Measurements from ENCODE around the gene INTS3. TPM values are rescaled to one million over a fixed set of nuclear protein-coding genes. Genes with fewer than 3 reads are reported as not detected.
"Not testable (repeated sequence)": the region's sequence is repeated elsewhere in the genome, so short reads cannot be mapped to it uniquely, and the experiment has no call there.

INTS3 gene
- total and polyA plus RNA-seq, 8 donors: 11.0 to 48.2 (median 34.8) TPM

- H3K27ac ChIP-seq: peak overlapping the region in 4 of 5 donors; percentile 77 to 89 (median 84)
- H3K27me3 ChIP-seq: no peaks in the 10 kb centered on the region
- peaks cover 0 to 33% (median 23%) of the 10 kb centered on the region in 4 donors for H3K4me1 ChIP-seq
- H3K36me3 ChIP-seq: no peaks in the 10 kb centered on the region
- H3K9me3 ChIP-seq: no peaks in the 10 kb centered on the region
- no peak overlapping the region for H3K4me3 ChIP-seq
- WGBS, 5 donors: 80 to 95% (median 89%) methylated on average over 6 of the region's 6 CpGs
- no peak for TF ChIP-seq EP300 (IDR thresholded peaks at IDR 0.05)
- TF ChIP-seq POLR2A (IDR thresholded peaks at IDR 0.05): no peak
- no peak for TF ChIP-seq POLR2AphosphoS5 (IDR thresholded peaks at IDR 0.05)
- TF ChIP-seq CTCF (IDR thresholded peaks at IDR 0.05): no peak
- no peak for DNase-seq
- intact Hi-C loops (cut with DNase I; ENCODE audit: low total_unique reads): no loop called here
These were observed 28.7 kb upstream of the INTS3 start for GRCh38 chr1:153698923-153699714.

GRCh38 chr1:153699768-153700167 lies 28.1 kb upstream of the INTS3 start:
- H3K4me3 ChIP-seq: no peak overlapping the region
- intact Hi-C loops (cut with DNase I; ENCODE audit: low total_unique reads): no loop called here
- H3K27me3 ChIP-seq: no peaks in the 10 kb centered on the region
- H3K27ac ChIP-seq: no peak overlapping the region
- TF ChIP-seq EP300 (IDR thresholded peaks at IDR 0.05): no peak
- no peak for TF ChIP-seq CTCF (IDR thresholded peaks at IDR 0.05)
- no peak for TF ChIP-seq POLR2AphosphoS5 (IDR thresholded peaks at IDR 0.05)
- TF ChIP-seq POLR2A (IDR thresholded peaks at IDR 0.05): no peak
- peaks cover 0 to 33% (median 23%) of the 10 kb centered on the region in 4 donors for H3K4me1 ChIP-seq
- 82 to 94% (median 90%) methylated on average over 6 of the region's 6 CpGs for WGBS, 5 donors
- no peak for DNase-seq
- no peaks in the 10 kb centered on the region for H3K9me3 ChIP-seq
- H3K36me3 ChIP-seq: no peaks in the 10 kb centered on the region

- H3K27ac ChIP-seq: no peak overlapping the region
- WGBS, 5 donors: 88 to 96% (median 93%) methylated on average over 9 of the region's 9 CpGs
These were observed 22.4 kb upstream of the INTS3 start for GRCh38 chr1:153705484-153705883.

GRCh38 chr1:153711026-153711425 lies 16.8 kb upstream of the INTS3 start:
- Histone ChIP-seq H3K4me1 (no peaks in the 10 kb centered on the region), H3K4me3 (no peak overlapping the region), H3K27me3 (no peaks in the 10 kb centered on the region), H3K27ac (no peak overlapping the region), H3K9me3 (no peaks in the 10 kb centered on the region), H3K36me3 (no peaks in the 10 kb centered on the region)
- no peak for DNase-seq
- WGBS, 5 donors: 53 to 66% (median 63%) methylated on average over 7 of the region's 7 CpGs
- TF ChIP-seq EP300 (IDR thresholded peaks at IDR 0.05) (no peak), POLR2A (IDR thresholded peaks at IDR 0.05) (no peak), CTCF (IDR thresholded peaks at IDR 0.05) (no peak), POLR2AphosphoS5 (IDR thresholded peaks at IDR 0.05) (no peak)
- intact Hi-C loops (cut with DNase I; ENCODE audit: low total_unique reads): no loop called here

More at GRCh38 chr1:153705484-153705883, 22.4 kb upstream of the INTS3 start:
- H3K9me3 ChIP-seq: no peaks in the 10 kb centered on the region
- DNase-seq: no peak
- H3K36me3 ChIP-seq: no peaks in the 10 kb centered on the region
- H3K27me3 ChIP-seq: no peaks in the 10 kb centered on the region
- H3K4me3 ChIP-seq: no peak overlapping the region
- no peaks in the 10 kb centered on the region for H3K4me1 ChIP-seq
- intact Hi-C loops (cut with DNase I; ENCODE audit: low total_unique reads): no loop called here
- TF ChIP-seq POLR2AphosphoS5 (IDR thresholded peaks at IDR 0.05) (no peak), POLR2A (IDR thresholded peaks at IDR 0.05) (no peak), EP300 (IDR thresholded peaks at IDR 0.05) (no peak), CTCF (IDR thresholded peaks at IDR 0.05) (no peak)

- H3K4me3 ChIP-seq; H3K27ac ChIP-seq; H3K27me3 ChIP-seq; DNase-seq; intact Hi-C loops (cut with DNase I; ENCODE audit: low total_unique reads); H3K36me3 ChIP-seq; H3K9me3 ChIP-seq; H3K4me1 ChIP-seq: not testable (repeated sequence)
- 80 to 88% (median 83%) methylated on average over 5 of the region's 5 CpGs for WGBS, 5 donors
These were observed 11.6 kb upstream of the INTS3 start for GRCh38 chr1:153716211-153716610.

All from stomach (tissue), 9 donors.